ENCODE results near the gene FYB1. TPM values are rescaled to one million over a fixed set of nuclear protein-coding genes. Genes with fewer than 3 reads are reported as not detected.

FYB1 gene
- total RNA-seq, 1 donor from 2014 or later = 0.31 TPM

- no peak for TF ChIP-seq CTCF (IDR thresholded peaks at IDR 0.05; ENCODE audit: unreplicated experiment)
- no peak for DNase-seq (ENCODE audit: low spot score)
- Mint-ChIP-seq H3K4me1 (ENCODE audit: unreplicated experiment) (no peaks in the 10 kb centered on the region), H3K27ac (ENCODE audit: unreplicated experiment) (no peak overlapping the region), H3K36me3 (ENCODE audit: low read depth, unreplicated experiment) (no peaks in the 10 kb centered on the region), H3K9me3 (ENCODE audit: unreplicated experiment) (no peaks in the 10 kb centered on the region), H3K4me3 (ENCODE audit: unreplicated experiment) (no peak overlapping the region), H3K27me3 (ENCODE audit: unreplicated experiment) (no peaks in the 10 kb centered on the region)
These were observed 61.2 kb downstream of the FYB1 start for GRCh38 chr5:39158127-39158593.

DNA sequence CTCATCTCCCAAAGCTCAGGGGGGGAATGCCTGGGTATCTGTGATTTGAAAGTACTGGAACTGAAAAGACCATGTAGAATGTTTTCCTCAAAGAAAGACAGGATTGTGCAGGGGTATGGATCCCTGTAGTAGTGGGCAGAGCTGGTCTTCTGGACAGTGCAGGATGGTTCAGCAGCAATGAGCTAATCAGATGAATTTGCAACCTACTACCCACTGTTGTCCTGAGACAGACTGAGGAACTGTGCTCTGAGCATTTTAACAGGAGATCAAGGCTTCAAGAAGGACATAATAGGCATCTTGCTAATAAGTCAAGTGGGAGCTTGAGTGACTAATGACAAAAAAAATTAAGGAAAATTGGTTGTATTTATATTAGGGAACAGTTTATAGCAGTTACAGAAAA lies 61.7 kb downstream of the FYB1 start:
- no peak overlapping the region for H3K4me3 Mint-ChIP-seq (ENCODE audit: unreplicated experiment)
- H3K27me3 Mint-ChIP-seq (ENCODE audit: unreplicated experiment) = no peaks in the 10 kb centered on the region
- no peaks in the 10 kb centered on the region for H3K9me3 Mint-ChIP-seq (ENCODE audit: unreplicated experiment)
- no peaks in the 10 kb centered on the region for H3K36me3 Mint-ChIP-seq (ENCODE audit: low read depth, unreplicated experiment)
- H3K4me1 Mint-ChIP-seq (ENCODE audit: unreplicated experiment) = no peaks in the 10 kb centered on the region
- DNase-seq (ENCODE audit: low spot score) = no peak
- no peak for TF ChIP-seq CTCF (IDR thresholded peaks at IDR 0.05; ENCODE audit: unreplicated experiment)
- H3K27ac Mint-ChIP-seq (ENCODE audit: unreplicated experiment) = no peak overlapping the region

DNA sequence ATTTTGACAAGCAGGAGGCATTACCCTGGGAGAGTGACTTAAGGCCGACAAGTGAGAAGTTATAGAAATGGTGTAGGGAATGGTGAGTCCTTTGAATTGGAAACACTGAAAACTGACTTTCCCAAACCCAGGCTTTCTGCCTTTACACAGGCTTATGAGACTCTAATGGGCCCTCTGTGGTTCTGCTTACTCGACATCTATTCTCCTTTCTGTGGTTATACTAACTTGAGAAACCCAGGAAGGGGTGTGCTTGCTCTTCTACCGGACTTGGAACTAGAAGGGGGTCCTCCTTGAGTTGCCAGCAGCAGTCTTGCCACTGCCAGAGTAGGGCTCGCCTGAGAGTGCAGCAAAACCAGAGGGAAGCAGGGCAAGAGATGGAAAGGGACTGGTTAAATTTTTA lies 63.3 kb downstream of the FYB1 start:
- no peaks in the 10 kb centered on the region for H3K27me3 Mint-ChIP-seq (ENCODE audit: unreplicated experiment)
- no peaks in the 10 kb centered on the region for H3K4me1 Mint-ChIP-seq (ENCODE audit: unreplicated experiment)
- H3K4me3 Mint-ChIP-seq (ENCODE audit: unreplicated experiment) = no peak overlapping the region
- H3K36me3 Mint-ChIP-seq (ENCODE audit: low read depth, unreplicated experiment) = no peaks in the 10 kb centered on the region
- no peaks in the 10 kb centered on the region for H3K9me3 Mint-ChIP-seq (ENCODE audit: unreplicated experiment)
- DNase-seq (ENCODE audit: low spot score) = no peak
- H3K27ac Mint-ChIP-seq (ENCODE audit: unreplicated experiment) = no peak overlapping the region
- no peak for TF ChIP-seq CTCF (IDR thresholded peaks at IDR 0.05; ENCODE audit: unreplicated experiment)

DNA sequence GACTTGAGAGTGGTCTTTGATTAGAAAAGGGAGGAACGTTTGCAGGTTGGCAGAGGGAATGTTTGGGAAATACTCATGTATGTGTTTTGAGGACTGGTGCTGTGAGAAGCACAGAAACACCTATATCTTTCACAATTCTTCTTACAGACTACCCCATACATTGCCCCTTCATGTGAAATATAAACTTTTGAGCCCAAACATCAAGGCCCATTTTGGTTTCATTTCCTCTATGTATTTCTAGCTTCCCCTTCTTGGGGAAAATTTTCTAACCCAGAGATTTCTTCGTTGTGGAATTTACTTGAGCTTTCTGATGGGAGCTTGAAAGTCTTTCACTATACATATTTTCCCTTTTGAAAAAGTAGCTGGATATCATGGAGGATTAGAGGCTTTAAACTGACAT lies 67.6 kb downstream of the FYB1 start:
- Mint-ChIP-seq H3K27ac (ENCODE audit: unreplicated experiment) (no peak overlapping the region), H3K27me3 (ENCODE audit: unreplicated experiment) (peaks cover 3% of the 10 kb centered on the region), H3K4me3 (ENCODE audit: unreplicated experiment) (no peak overlapping the region), H3K9me3 (ENCODE audit: unreplicated experiment) (no peaks in the 10 kb centered on the region), H3K4me1 (ENCODE audit: unreplicated experiment) (peaks cover 3% of the 10 kb centered on the region), H3K36me3 (ENCODE audit: low read depth, unreplicated experiment) (no peaks in the 10 kb centered on the region)
- DNase-seq (ENCODE audit: low spot score) = no peak
- TF ChIP-seq CTCF (IDR thresholded peaks at IDR 0.05; ENCODE audit: unreplicated experiment) = no peak

DNA sequence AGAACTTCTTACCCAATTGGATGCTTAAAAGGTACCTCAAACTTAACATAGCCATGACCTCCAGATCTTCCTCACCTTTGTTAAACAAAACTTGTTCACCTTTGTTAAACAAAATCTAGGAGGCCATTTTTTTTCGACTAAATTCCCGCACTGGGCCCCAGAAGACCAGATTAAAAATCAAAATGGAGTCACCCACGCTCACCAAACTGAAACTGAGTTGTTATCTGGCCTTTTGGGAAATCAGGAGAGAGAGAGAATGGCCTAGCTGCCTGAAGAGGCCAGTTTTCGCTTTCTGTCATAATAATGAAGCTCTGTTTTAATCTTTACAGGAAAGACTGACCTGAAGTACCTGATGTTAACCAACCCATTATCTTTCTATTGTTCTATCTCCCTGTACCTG lies 69.4 kb downstream of the FYB1 start:
- Mint-ChIP-seq H3K36me3 (ENCODE audit: low read depth, unreplicated experiment) (no peaks in the 10 kb centered on the region), H3K4me1 (ENCODE audit: unreplicated experiment) (peaks cover 3% of the 10 kb centered on the region), H3K4me3 (ENCODE audit: unreplicated experiment) (no peak overlapping the region), H3K9me3 (ENCODE audit: unreplicated experiment) (no peaks in the 10 kb centered on the region), H3K27me3 (ENCODE audit: unreplicated experiment) (peaks cover 3% of the 10 kb centered on the region), H3K27ac (ENCODE audit: unreplicated experiment) (no peak overlapping the region)
- DNase-seq (ENCODE audit: low spot score) = no peak
- TF ChIP-seq CTCF (IDR thresholded peaks at IDR 0.05; ENCODE audit: unreplicated experiment) = no peak
